ENCODE measurements around the gene PMS2. TPM values are rescaled to one million over a fixed set of nuclear protein-coding genes. Genes with fewer than 3 reads are reported as not detected.
"Not testable (repeated sequence)": the region's sequence is repeated elsewhere in the genome, so short reads cannot be mapped to it uniquely, and the experiment has no call there.

PMS2 gene, protein sequence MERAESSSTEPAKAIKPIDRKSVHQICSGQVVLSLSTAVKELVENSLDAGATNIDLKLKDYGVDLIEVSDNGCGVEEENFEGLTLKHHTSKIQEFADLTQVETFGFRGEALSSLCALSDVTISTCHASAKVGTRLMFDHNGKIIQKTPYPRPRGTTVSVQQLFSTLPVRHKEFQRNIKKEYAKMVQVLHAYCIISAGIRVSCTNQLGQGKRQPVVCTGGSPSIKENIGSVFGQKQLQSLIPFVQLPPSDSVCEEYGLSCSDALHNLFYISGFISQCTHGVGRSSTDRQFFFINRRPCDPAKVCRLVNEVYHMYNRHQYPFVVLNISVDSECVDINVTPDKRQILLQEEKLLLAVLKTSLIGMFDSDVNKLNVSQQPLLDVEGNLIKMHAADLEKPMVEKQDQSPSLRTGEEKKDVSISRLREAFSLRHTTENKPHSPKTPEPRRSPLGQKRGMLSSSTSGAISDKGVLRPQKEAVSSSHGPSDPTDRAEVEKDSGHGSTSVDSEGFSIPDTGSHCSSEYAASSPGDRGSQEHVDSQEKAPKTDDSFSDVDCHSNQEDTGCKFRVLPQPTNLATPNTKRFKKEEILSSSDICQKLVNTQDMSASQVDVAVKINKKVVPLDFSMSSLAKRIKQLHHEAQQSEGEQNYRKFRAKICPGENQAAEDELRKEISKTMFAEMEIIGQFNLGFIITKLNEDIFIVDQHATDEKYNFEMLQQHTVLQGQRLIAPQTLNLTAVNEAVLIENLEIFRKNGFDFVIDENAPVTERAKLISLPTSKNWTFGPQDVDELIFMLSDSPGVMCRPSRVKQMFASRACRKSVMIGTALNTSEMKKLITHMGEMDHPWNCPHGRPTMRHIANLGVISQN
- 10 to 100 TPM; 19.7 to 21.2 TPM for total RNA-seq

DNA sequence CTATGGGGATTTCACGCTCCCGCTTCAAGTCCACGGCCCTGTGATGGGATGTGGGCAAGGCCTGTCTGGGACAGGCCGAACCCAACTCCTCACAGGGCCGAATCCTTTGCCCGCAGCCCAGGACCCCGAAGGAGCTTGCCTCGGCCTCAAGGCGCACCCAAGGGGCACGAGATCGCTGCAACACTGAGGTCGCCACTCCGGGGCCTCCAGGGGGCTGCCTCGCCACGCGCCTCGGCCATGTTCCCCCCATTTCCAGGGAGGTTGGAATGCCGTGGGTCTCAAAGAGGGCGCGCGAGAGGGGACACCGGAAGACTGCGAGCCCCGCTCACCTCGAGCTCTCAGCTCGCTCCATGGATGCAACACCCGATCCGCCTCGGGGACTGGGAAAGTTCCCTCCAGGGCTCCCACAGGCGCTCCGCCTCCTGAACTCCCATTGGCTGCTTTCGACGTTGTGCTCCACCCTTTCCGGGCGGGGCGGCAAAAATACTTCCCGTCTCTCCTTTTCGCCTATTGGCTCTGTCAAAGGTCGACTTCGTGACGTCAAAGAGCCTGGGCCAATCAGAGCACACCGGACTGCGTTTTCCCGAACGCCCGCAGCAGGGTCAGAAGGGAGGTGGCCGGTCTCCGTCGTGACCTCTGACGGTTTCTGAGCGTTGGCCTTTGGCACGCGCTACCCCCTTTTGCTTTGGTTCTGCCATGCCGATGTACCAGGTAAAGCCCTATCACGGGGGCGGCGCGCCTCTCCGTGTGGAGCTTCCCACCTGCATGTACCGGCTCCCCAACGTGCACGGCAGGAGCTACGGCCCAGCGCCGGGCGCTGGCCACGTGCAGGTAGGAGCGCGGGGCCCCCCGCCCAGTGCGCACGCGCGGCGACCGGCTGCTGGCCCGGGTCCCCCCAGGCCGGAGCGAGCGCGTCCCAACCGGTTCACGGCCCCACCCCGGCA lies at the start of gene PMS2, which contains the start of gene AIMP2:
Gene PMS2 (minus strand): TSS at position 382 of the 944 bp plus-strand sequence. CDS start 30 bp downstream, at position 352.
Gene AIMP2 (plus strand): TSS at position 605 of the 944 bp plus-strand sequence. CDS start 92 bp downstream, at position 697.
- peak; percentile 97 for DNase-seq

DNA sequence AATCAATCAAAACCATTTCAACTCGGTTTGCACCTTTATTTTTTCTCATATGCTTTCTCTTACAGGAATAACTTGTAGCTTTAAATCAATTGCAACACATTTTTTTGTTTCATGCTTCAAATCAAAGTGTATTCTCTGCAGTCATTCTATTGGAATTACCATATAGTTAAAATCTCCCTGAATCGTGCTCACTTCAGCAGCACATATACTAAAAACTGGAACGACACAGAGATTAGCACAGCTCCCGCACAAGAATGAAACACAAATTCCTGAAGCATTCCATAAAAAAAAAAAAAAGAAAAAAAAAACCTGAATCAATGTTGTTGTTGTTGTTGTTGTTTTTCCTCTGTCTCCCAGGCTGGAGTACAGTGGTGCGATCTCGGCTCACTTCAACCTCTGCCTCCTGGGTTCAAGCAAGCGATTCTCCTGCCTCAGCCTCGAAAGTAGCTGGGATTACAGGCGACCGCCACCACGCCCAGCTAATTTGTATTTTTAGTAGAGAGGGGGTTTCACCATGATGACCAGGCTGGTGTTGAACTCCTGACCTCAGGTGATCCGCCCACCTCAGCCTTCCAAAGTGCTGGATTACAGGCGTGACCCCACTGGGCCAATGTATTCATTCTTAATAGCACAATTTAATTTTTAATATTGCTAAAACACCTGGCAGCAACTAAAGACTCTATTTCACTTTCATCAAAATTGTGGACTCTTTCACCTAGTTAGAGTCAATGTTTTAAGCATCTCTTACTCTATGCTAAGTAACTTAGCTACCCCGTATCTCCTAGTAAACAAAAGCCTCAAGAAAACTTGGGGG lies 48.7 kb upstream of the PMS2 start:
- no peaks in the 10 kb centered on the region for H3K27me3 Mint-ChIP-seq
- DNase-seq: no peak
- ChIA-PET CTCF (interaction anchor here (0.9 to 1.4 kb wide), 5 partner anchors 10 to 60 kb away, joined by 3 to 7 read pairs (median 3); partner anchors contain the start of gene PMS2), POLR2A (interaction anchor here (0.7 kb wide), 1 partner anchor 497 kb away, joined by 3 read pairs; no protein-coding TSS in a partner anchor)
- H3K4me1 Mint-ChIP-seq: peaks cover 25% of the 10 kb centered on the region
- peak overlapping the region; percentile 97 for H3K4me3 Mint-ChIP-seq
- H3K27ac Mint-ChIP-seq: peak overlapping the region; percentile 99
- H3K9me3 Mint-ChIP-seq: no peaks in the 10 kb centered on the region
- peaks cover 19% of the 10 kb centered on the region for H3K36me3 Mint-ChIP-seq (ENCODE audit: low read depth)

More for the DNA sequence above, at the start of gene PMS2, which contains the start of gene AIMP2:
- Mint-ChIP-seq H3K4me1 (peaks cover 47% of the 10 kb centered on the region), H3K9me3 (no peaks in the 10 kb centered on the region), H3K27me3 (no peaks in the 10 kb centered on the region), H3K36me3 (ENCODE audit: low read depth) (peaks cover 20% of the 10 kb centered on the region), H3K4me3 (peak within 1 kb of the TSS; percentile 86), H3K27ac (peak within 1 kb of the TSS; percentile 90)
- ChIA-PET POLR2A (interaction anchor here (0.6 to 2.5 kb wide), 14 partner anchors 8 to 612 kb away, joined by 3 to 15 read pairs (median 4); partner anchors contain the start of genes ANKRD61 and DAGLB), CTCF (interaction anchor here (0.7 to 4.3 kb wide), 10 partner anchors 11 to 450 kb away, joined by 3 to 23 read pairs (median 4); no protein-coding TSS in a partner anchor)

DNA sequence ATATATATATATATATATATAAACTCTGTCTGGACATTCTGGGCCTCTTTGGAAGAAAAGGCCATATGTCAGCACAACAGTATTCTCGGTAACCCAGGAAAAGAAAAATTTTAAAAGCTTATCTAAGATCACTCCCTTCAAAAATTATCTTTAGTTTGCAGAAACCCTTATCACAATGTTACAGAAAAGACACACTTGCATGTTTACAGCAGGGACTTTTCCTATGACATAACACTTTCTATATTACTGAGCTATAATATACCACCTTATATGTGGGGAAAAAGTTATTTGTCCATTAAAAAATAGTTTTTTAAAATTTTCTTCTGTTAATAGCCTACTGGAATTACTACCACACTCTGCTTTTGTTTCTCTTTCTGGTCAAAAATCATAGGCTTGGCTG lies 47.8 kb upstream of the PMS2 start:
- peaks cover 20% of the 10 kb centered on the region for H3K36me3 Mint-ChIP-seq (ENCODE audit: low read depth)
- H3K4me1 Mint-ChIP-seq: peaks cover 25% of the 10 kb centered on the region
- H3K9me3 Mint-ChIP-seq: no peaks in the 10 kb centered on the region
- no peak for DNase-seq
- H3K4me3 Mint-ChIP-seq: no peak overlapping the region
- POLR2A ChIA-PET: no interaction called here
- H3K27me3 Mint-ChIP-seq: no peaks in the 10 kb centered on the region
- no peak overlapping the region for H3K27ac Mint-ChIP-seq
- CTCF ChIA-PET: interaction anchor here (1.0 to 1.4 kb wide), 5 partner anchors 9 to 59 kb away, joined by 3 to 7 read pairs (median 3); partner anchors contain the start of gene PMS2

GRCh38 chr7:6051185-6051584 lies 42.3 kb upstream of the PMS2 start:
- H3K4me3 Mint-ChIP-seq, DNase-seq, H3K9me3 Mint-ChIP-seq, CTCF ChIA-PET, H3K27ac Mint-ChIP-seq, H3K27me3 Mint-ChIP-seq, POLR2A ChIA-PET: not testable (repeated sequence)
- Mint-ChIP-seq H3K4me1 (peaks cover 12% of the 10 kb centered on the region), H3K36me3 (ENCODE audit: low read depth) (peaks cover 34% of the 10 kb centered on the region)

DNA sequence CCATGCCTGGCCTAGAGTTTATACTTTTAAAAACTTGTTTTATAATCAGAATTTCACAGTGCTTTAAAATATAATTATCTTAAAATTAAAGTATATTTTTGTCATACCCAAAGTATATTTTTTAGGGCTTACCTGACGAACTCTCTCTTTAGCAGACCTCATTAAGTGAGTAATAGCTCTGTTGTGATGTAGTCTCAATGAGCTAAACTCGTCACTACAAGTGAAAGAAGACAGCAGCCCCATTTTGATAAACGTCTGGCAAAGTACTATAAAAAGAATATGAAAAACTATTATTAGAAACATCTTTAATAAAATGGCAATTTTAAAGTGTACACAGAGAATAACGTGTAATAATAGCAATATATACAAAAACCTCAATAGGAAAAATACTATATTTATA lies 40.9 kb upstream of the PMS2 start:
- CTCF ChIA-PET: interaction anchor here (1.0 kb wide), 1 partner anchor 52 kb away, joined by 4 read pairs; no protein-coding TSS in a partner anchor
- H3K36me3 Mint-ChIP-seq (ENCODE audit: low read depth): peaks cover 34% of the 10 kb centered on the region
- no peak for DNase-seq

DNA sequence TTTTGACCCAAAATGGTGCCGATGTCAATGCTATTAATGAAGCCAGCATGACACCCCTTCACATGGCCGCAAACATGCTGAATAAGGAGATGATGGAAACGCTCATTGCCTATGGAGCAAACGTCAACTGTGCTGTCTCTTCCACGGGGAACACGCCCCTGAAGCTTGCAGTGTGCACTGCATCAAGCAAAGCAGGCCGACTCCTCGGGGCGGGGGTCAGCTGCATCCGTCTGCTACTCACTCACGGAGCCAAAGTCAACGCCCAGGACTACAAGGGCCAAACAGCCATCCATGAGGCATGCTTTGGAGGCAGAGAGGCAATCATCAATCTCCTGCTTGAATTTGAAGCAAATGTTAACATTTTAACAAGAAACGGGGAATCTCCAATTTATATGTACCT lies 26.8 kb upstream of the PMS2 start:
- Mint-ChIP-seq H3K9me3 (no peaks in the 10 kb centered on the region), H3K4me3 (no peak overlapping the region), H3K27me3 (no peaks in the 10 kb centered on the region), H3K27ac (no peak overlapping the region), H3K4me1 (peaks cover 12% of the 10 kb centered on the region), H3K36me3 (ENCODE audit: low read depth) (peaks cover 59% of the 10 kb centered on the region)
- ChIA-PET POLR2A (interaction anchor here (0.7 kb wide), 1 partner anchor 71 kb away, joined by 3 read pairs; no protein-coding TSS in a partner anchor), CTCF (no interaction called here)
- DNase-seq: no peak

More for the DNA sequence above, 40.9 kb upstream of the PMS2 start:
- POLR2A ChIA-PET: no interaction called here
- Mint-ChIP-seq H3K4me1 (peaks cover 7% of the 10 kb centered on the region), H3K27ac (no peak overlapping the region), H3K4me3 (no peak overlapping the region), H3K27me3 (no peaks in the 10 kb centered on the region), H3K9me3 (no peaks in the 10 kb centered on the region)

DNA sequence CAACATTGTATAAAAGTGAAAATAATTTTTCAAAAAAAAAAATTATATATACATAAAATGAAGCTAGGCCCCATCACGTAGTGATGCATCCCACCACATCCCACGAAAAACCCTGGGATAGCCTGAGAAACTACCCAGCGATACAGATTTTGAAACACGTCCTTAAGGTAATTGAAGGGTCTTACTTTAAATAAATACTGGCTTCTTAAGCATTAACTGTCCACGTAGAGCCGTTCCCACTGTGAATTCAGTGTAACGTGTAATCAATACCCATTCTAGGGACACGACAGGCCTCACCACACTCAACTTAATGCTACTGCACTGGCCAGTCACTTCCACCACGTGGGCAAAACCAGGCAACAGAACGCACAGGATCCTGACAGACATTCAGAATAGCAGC lies 26.3 kb upstream of the PMS2 start:
- CTCF ChIA-PET: no interaction called here
- H3K27ac Mint-ChIP-seq: no peak overlapping the region
- POLR2A ChIA-PET: interaction anchor here (0.7 kb wide), 1 partner anchor 71 kb away, joined by 3 read pairs; no protein-coding TSS in a partner anchor

DNA sequence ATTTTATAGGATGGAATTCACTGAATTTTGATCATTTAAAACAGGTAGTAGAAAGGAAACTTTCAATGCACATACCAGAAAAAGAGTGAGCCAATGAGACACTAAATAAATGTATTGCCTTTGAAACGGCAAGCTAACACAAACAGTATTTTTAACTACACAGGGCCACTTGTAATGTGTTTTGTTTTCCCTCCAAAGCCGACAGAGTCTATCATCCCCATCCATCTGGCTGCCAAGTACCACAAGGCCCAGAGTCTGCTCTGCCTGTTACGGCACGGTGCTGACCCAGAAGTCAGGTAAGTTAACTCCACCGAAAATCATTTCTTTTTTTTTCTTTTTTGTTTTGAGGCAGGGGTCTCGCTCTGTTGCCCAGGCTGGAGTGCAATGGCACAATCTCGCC lies 23.8 kb upstream of the PMS2 start:
- Mint-ChIP-seq H3K9me3 (no peaks in the 10 kb centered on the region), H3K27me3 (no peaks in the 10 kb centered on the region), H3K4me1 (peaks cover 12% of the 10 kb centered on the region), H3K36me3 (ENCODE audit: low read depth) (peaks cover 61% of the 10 kb centered on the region), H3K4me3 (no peak overlapping the region), H3K27ac (no peak overlapping the region)
- DNase-seq: no peak
- ChIA-PET POLR2A (interaction anchor here (1.3 kb wide), 1 partner anchor 74 kb away, joined by 4 read pairs; no protein-coding TSS in a partner anchor), CTCF (interaction anchor here (0.6 to 1.2 kb wide), 2 partner anchors 176 to 318 kb away, joined by 4 read pairs; no protein-coding TSS in a partner anchor)

More for the DNA sequence above, 26.3 kb upstream of the PMS2 start:
- no peak overlapping the region for H3K4me3 Mint-ChIP-seq
- DNase-seq: no peak
- H3K9me3 Mint-ChIP-seq: no peaks in the 10 kb centered on the region
- H3K27me3 Mint-ChIP-seq: no peaks in the 10 kb centered on the region
- H3K4me1 Mint-ChIP-seq: peaks cover 12% of the 10 kb centered on the region
- peaks cover 57% of the 10 kb centered on the region for H3K36me3 Mint-ChIP-seq (ENCODE audit: low read depth)

DNA sequence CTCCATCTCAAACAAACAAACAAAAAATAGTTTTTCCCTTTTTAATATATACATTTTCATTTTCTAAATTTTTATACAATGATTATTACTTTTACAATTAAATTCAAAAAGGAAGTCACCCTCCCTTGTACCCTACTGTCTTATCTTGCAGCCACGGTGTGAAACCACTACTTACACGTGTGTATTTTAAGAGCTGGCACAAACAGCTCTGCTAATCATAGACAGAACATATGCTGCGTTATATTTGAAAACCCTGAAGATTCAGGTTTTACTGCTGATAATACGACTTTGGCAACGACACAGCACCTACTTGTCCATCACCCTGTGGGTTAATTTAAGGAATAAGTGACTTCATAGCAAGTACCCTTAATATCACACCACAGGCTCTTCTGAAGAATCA lies 23.3 kb upstream of the PMS2 start:
- Mint-ChIP-seq H3K9me3 (no peaks in the 10 kb centered on the region), H3K4me3 (no peak overlapping the region), H3K4me1 (peaks cover 16% of the 10 kb centered on the region), H3K36me3 (ENCODE audit: low read depth) (peaks cover 63% of the 10 kb centered on the region), H3K27me3 (no peaks in the 10 kb centered on the region), H3K27ac (no peak overlapping the region)
- ChIA-PET POLR2A (interaction anchor here (1.1 to 1.3 kb wide), 2 partner anchors 23 to 74 kb away, joined by 3 to 4 read pairs; partner anchors contain the start of genes AIMP2 and PMS2), CTCF (interaction anchor here (0.6 to 1.2 kb wide), 2 partner anchors 176 to 318 kb away, joined by 4 read pairs; no protein-coding TSS in a partner anchor)
- no peak for DNase-seq

DNA sequence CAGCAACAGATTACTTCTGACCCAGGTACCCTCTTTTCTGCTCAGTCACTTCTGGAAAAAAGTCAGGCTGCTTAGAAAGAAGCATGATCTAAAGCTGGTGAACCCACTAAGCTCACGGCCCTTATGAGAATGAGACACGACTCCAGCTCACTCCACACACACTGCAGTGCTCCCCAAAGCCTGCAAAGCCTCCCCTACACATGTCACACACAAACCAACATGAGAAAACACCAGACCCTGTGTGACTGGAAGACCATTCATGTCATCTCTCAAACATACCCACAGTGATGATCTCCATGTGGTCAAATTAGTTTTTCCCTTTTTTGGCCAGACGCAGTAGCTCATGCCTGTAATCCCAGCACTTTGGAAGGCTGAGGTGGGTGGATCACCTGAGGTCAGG lies 22.7 kb upstream of the PMS2 start:
- Mint-ChIP-seq H3K27me3 (no peaks in the 10 kb centered on the region), H3K36me3 (ENCODE audit: low read depth) (peaks cover 65% of the 10 kb centered on the region), H3K4me1 (peaks cover 22% of the 10 kb centered on the region), H3K27ac (peak overlapping the region; percentile 28), H3K9me3 (no peaks in the 10 kb centered on the region), H3K4me3 (no peak overlapping the region)
- no peak for DNase-seq
- POLR2A ChIA-PET: interaction anchor here (1.1 to 1.3 kb wide), 2 partner anchors 22 to 75 kb away, joined by 3 to 4 read pairs; partner anchors contain the start of genes AIMP2 and PMS2
- CTCF ChIA-PET: no interaction called here

- H3K4me3 Mint-ChIP-seq: no peak within 1 kb of the TSS
- no peaks in the 10 kb centered on the region for H3K27me3 Mint-ChIP-seq
- ChIA-PET POLR2A (interaction anchor here (1.1 kb wide), 1 partner anchor 22 kb away, joined by 3 read pairs; the partner anchor contains the start of genes AIMP2 and PMS2), CTCF (interaction anchor here (0.6 kb wide), 1 partner anchor 582 kb away, joined by 3 read pairs; no protein-coding TSS in a partner anchor)
- DNase-seq: no peak
- peaks cover 28% of the 10 kb centered on the region for H3K4me1 Mint-ChIP-seq
- H3K36me3 Mint-ChIP-seq (ENCODE audit: low read depth): peaks cover 65% of the 10 kb centered on the region
- no peaks in the 10 kb centered on the region for H3K9me3 Mint-ChIP-seq
- H3K27ac Mint-ChIP-seq: peak within 1 kb of the TSS; percentile 28
Observed at GRCh38 chr7:6030988-6031387, 22.1 kb upstream of the PMS2 start, which contains the start of gene ANKRD61. Gene ANKRD61 (plus strand): TSS chr7:6031376. CDS start chr7:6031376, 0 bp downstream.
